ENCODE results near the gene CYP2D6. TPM values are rescaled to one million over a fixed set of nuclear protein-coding genes. Genes with fewer than 3 reads are reported as not detected.
"Not testable (repeated sequence)": the region's sequence is repeated elsewhere in the genome, so short reads cannot be mapped to it uniquely, and the experiment has no call there.

Gene CYP2D6
- total and polyA plus RNA-seq, 4 experiments from 2014 or later: 0.23 to 10.7 (median 8.8) TPM; not detected in 1

GRCh38 chr22:42141307-42142057 lies 10.9 kb upstream of the CYP2D6 start:
- H3K4me3 ChIP-seq (ENCODE audit: low read length in 2 of 2); H3K36me3 ChIP-seq (ENCODE audit: insufficient read depth, low read length); H3K4me3 Mint-ChIP-seq; H3K4me1 ChIP-seq (ENCODE audit: insufficient read depth, low read length); intact Hi-C loops (cut with micrococcal nuclease); H3K27ac Mint-ChIP-seq; DNase-seq; H3K27me3 Mint-ChIP-seq; H3K9me3 ChIP-seq (ENCODE audit: control insufficient read depth in 1 of 2, low read length in 2 of 2); H3K27me3 ChIP-seq (ENCODE audit: insufficient read depth, low read length); H3K9me3 Mint-ChIP-seq; CTCF ChIA-PET (ENCODE audit: partially characterized antibody); H3K4me1 Mint-ChIP-seq; POLR2A ChIA-PET (ENCODE audit: partially characterized antibody); H3K27ac ChIP-seq (ENCODE audit: low read depth, low read length): not testable (repeated sequence)
- peaks cover 24 to 26% of the 10 kb centered on the region in 2 donors for H3K36me3 Mint-ChIP-seq

GRCh38 chr22:42140153-42140552 lies 9.5 kb upstream of the CYP2D6 start:
- H3K27me3 Mint-ChIP-seq; H3K9me3 ChIP-seq (ENCODE audit: control insufficient read depth in 1 of 2, low read length in 2 of 2); CTCF ChIA-PET (ENCODE audit: partially characterized antibody); H3K4me1 ChIP-seq (ENCODE audit: insufficient read depth, low read length); H3K9me3 Mint-ChIP-seq; H3K36me3 ChIP-seq (ENCODE audit: insufficient read depth, low read length); H3K27me3 ChIP-seq (ENCODE audit: insufficient read depth, low read length); POLR2A ChIA-PET (ENCODE audit: partially characterized antibody); intact Hi-C loops (cut with micrococcal nuclease); H3K4me1 Mint-ChIP-seq; H3K27ac ChIP-seq (ENCODE audit: low read depth, low read length); DNase-seq; H3K4me3 ChIP-seq (ENCODE audit: low read length in 2 of 2); H3K4me3 Mint-ChIP-seq: not testable (repeated sequence)
- peak overlapping the region in 1 of 7 donors; percentile 7 for H3K27ac Mint-ChIP-seq
- H3K36me3 Mint-ChIP-seq: peaks cover 18 to 21% of the 10 kb centered on the region in 2 donors

- H3K27ac Mint-ChIP-seq; H3K9me3 Mint-ChIP-seq; CTCF ChIA-PET (ENCODE audit: partially characterized antibody); H3K4me3 ChIP-seq (ENCODE audit: low read length in 2 of 2); H3K4me3 Mint-ChIP-seq; H3K4me1 Mint-ChIP-seq; DNase-seq; H3K36me3 ChIP-seq (ENCODE audit: insufficient read depth, low read length); intact Hi-C loops (cut with micrococcal nuclease); H3K27me3 Mint-ChIP-seq; H3K9me3 ChIP-seq (ENCODE audit: control insufficient read depth in 1 of 2, low read length in 2 of 2); H3K4me1 ChIP-seq (ENCODE audit: insufficient read depth, low read length); POLR2A ChIA-PET (ENCODE audit: partially characterized antibody); H3K27ac ChIP-seq (ENCODE audit: low read depth, low read length); H3K27me3 ChIP-seq (ENCODE audit: insufficient read depth, low read length): not testable (repeated sequence)
- peaks cover 15 to 18% of the 10 kb centered on the region in 2 donors for H3K36me3 Mint-ChIP-seq
These were observed 8.9 kb upstream of the CYP2D6 start for GRCh38 chr22:42139508-42139907.

- Histone ChIP-seq H3K4me1 (ENCODE audit: insufficient read depth, low read length) (no peaks in the 10 kb centered on the region), H3K36me3 (ENCODE audit: insufficient read depth, low read length) (no peaks in the 10 kb centered on the region), H3K9me3 (ENCODE audit: control insufficient read depth in 1 of 2, low read length in 2 of 2) (no peaks in the 10 kb centered on the region), H3K27me3 (ENCODE audit: insufficient read depth, low read length) (no peaks in the 10 kb centered on the region), H3K4me3 (ENCODE audit: low read length in 2 of 2) (no peak overlapping the region), H3K27ac (ENCODE audit: low read depth, low read length) (no peak overlapping the region)
- Mint-ChIP-seq H3K4me1 (peaks cover 0 to 2% (median 0%) of the 10 kb centered on the region in 4 donors), H3K4me3 (no peak overlapping the region), H3K9me3 (no peaks in the 10 kb centered on the region), H3K36me3 (peaks cover 15 to 18% of the 10 kb centered on the region in 2 donors), H3K27me3 (no peaks in the 10 kb centered on the region), H3K27ac (no peak overlapping the region)
- no peak for DNase-seq
- intact Hi-C loops (cut with micrococcal nuclease): no loop called here
- ChIA-PET POLR2A (ENCODE audit: partially characterized antibody) (no interaction called here), CTCF (ENCODE audit: partially characterized antibody) (no interaction called here)
These were observed 8.4 kb upstream of the CYP2D6 start for GRCh38 chr22:42138972-42139371.

- Mint-ChIP-seq H3K9me3 (no peaks in the 10 kb centered on the region), H3K36me3 (peaks cover 15 to 18% of the 10 kb centered on the region in 2 donors), H3K27me3 (no peaks in the 10 kb centered on the region), H3K27ac (no peak overlapping the region), H3K4me1 (peaks cover 0 to 2% (median under 1%) of the 10 kb centered on the region in 4 donors), H3K4me3 (no peak overlapping the region)
- ChIA-PET CTCF (ENCODE audit: partially characterized antibody) (no interaction called here), POLR2A (ENCODE audit: partially characterized antibody) (no interaction called here)
- H3K27ac ChIP-seq (ENCODE audit: low read depth, low read length): no peak overlapping the region
- intact Hi-C loops (cut with micrococcal nuclease): no loop called here
- no peaks in the 10 kb centered on the region for H3K36me3 ChIP-seq (ENCODE audit: insufficient read depth, low read length)
- H3K9me3 ChIP-seq (ENCODE audit: control insufficient read depth in 1 of 2, low read length in 2 of 2): no peaks in the 10 kb centered on the region
- DNase-seq: no peak
- no peaks in the 10 kb centered on the region for H3K4me1 ChIP-seq (ENCODE audit: insufficient read depth, low read length)
- no peak overlapping the region for H3K4me3 ChIP-seq (ENCODE audit: low read length in 2 of 2)
- no peaks in the 10 kb centered on the region for H3K27me3 ChIP-seq (ENCODE audit: insufficient read depth, low read length)
These were observed 7.6 kb upstream of the CYP2D6 start for GRCh38 chr22:42138122-42138770.

GRCh38 chr22:42135688-42136087 lies 5.1 kb upstream of the CYP2D6 start:
- CTCF ChIA-PET (ENCODE audit: partially characterized antibody); POLR2A ChIA-PET (ENCODE audit: partially characterized antibody); H3K4me3 Mint-ChIP-seq; H3K27ac Mint-ChIP-seq; DNase-seq; intact Hi-C loops (cut with micrococcal nuclease); H3K4me1 ChIP-seq (ENCODE audit: insufficient read depth, low read length); H3K9me3 Mint-ChIP-seq; H3K9me3 ChIP-seq (ENCODE audit: control insufficient read depth in 1 of 2, low read length in 2 of 2); H3K27ac ChIP-seq (ENCODE audit: low read depth, low read length); H3K4me3 ChIP-seq (ENCODE audit: low read length in 2 of 2); H3K27me3 ChIP-seq (ENCODE audit: insufficient read depth, low read length); H3K36me3 ChIP-seq (ENCODE audit: insufficient read depth, low read length); H3K27me3 Mint-ChIP-seq; H3K4me1 Mint-ChIP-seq: not testable (repeated sequence)
- peaks cover 10 to 12% of the 10 kb centered on the region in 2 donors for H3K36me3 Mint-ChIP-seq

GRCh38 chr22:42134100-42135020 lies 3.8 kb upstream of the CYP2D6 start:
- H3K4me1 Mint-ChIP-seq: peaks cover 0 to 5% (median 4%) of the 10 kb centered on the region in 4 donors
- H3K9me3 Mint-ChIP-seq: no peaks in the 10 kb centered on the region
- no peaks in the 10 kb centered on the region for H3K4me1 ChIP-seq (ENCODE audit: insufficient read depth, low read length)
- CTCF ChIA-PET (ENCODE audit: partially characterized antibody): interaction anchor here (1.2 kb wide), 1 partner anchor 43 kb away, joined by 6 read pairs; the partner anchor contains the start of gene NDUFA6
- H3K4me3 Mint-ChIP-seq: no peak overlapping the region
- POLR2A ChIA-PET (ENCODE audit: partially characterized antibody): interaction anchor here (1.0 to 1.3 kb wide), 2 partner anchors 55 to 304 kb away, joined by 3 read pairs; partner anchors contain the start of gene SMDT1
- peaks cover 5 to 6% of the 10 kb centered on the region in 2 donors for H3K36me3 Mint-ChIP-seq
- DNase-seq: no peak
- H3K27ac Mint-ChIP-seq: no peak overlapping the region
- no peaks in the 10 kb centered on the region for H3K27me3 Mint-ChIP-seq
- H3K4me3 ChIP-seq (ENCODE audit: low read length in 2 of 2): no peak overlapping the region
- H3K9me3 ChIP-seq (ENCODE audit: control insufficient read depth in 1 of 2, low read length in 2 of 2): no peaks in the 10 kb centered on the region
- no peaks in the 10 kb centered on the region for H3K27me3 ChIP-seq (ENCODE audit: insufficient read depth, low read length)
- no peak overlapping the region for H3K27ac ChIP-seq (ENCODE audit: low read depth, low read length)
- intact Hi-C loops (cut with micrococcal nuclease): no loop called here
- no peaks in the 10 kb centered on the region for H3K36me3 ChIP-seq (ENCODE audit: insufficient read depth, low read length)
